Caco-2 (cell line): ENCODE results near the gene SLC7A14. TPM values are rescaled to one million over a fixed set of nuclear protein-coding genes. Genes with fewer than 3 reads are reported as not detected.

Experiments
- BruUV-seq: library from RNA; stranded (reverse); fragments of 400-500 nt; replicated peaks from 2 replicates; lab custom pipeline; 2021; lab: Mats Ljungman, UMichigan
- CTCF ChIA-PET: fragments of 300-600 bp; sonication (Branson Sonifier 250); formaldehyde crosslinking; loops from one replicate; lab custom pipeline; 2022; ENCODE audit warnings: antibody characterized with exemption; lab: Charles Lee
- POLR2A ChIA-PET: fragments of 300-600 bp; sonication (Branson Sonifier 250); formaldehyde crosslinking; loops from one replicate; lab custom pipeline; 2022; ENCODE audit warnings: antibody characterized with exemption; lab: Charles Lee
- DNase-seq, 2 experiments: peaks; one replicate each; pipeline versions ENCODE4 v3.0.0 to v3.0.0-alpha.2; 2020 to 2022
- H3K27me3 ChIP-seq: replicated peaks from 2 replicates; pipeline ENCODE4 v1.6.0; 2011; ENCODE audit warnings: low read length; ENCODE audit not compliant: control insufficient read depth, insufficient read depth
- H3K36me3 ChIP-seq: 2 replicates; pipeline ENCODE4 v1.5.1; 2011; ENCODE audit warnings: low read length; ENCODE audit not compliant: control insufficient read depth, insufficient read depth
- H3K4me1 ChIP-seq: fragments of 250-450 bp; sonication (Bioruptor Pico); 2 replicates; pipeline ENCODE4 v1.5.1; 2020; ENCODE audit warnings: mild to moderate bottlenecking
- H3K4me3 ChIP-seq: 2 replicates; pipeline ENCODE4 v1.5.1; 2011; ENCODE audit warnings: low read depth, mild to moderate bottlenecking, control low read depth, low read length
- H3K9me3 ChIP-seq: fragments of 250-450 bp; sonication (Bioruptor Pico); 2 replicates; pipeline ENCODE4 v1.5.1; 2020; ENCODE audit warnings: mild to moderate bottlenecking, moderate library complexity
- H3K27ac Mint-ChIP-seq: one replicate; pipeline ENCODE4 v1.8.0; 2022; ENCODE audit warnings: mixed read lengths; ENCODE audit not compliant: unreplicated experiment
- H3K27me3 Mint-ChIP-seq: one replicate; pipeline ENCODE4 v1.8.0; 2022; ENCODE audit warnings: mixed read lengths; ENCODE audit not compliant: insufficient read depth, unreplicated experiment
- H3K36me3 Mint-ChIP-seq: one replicate; pipeline ENCODE4 v1.8.0; 2022; ENCODE audit warnings: mild to moderate bottlenecking, mixed read lengths; ENCODE audit not compliant: insufficient read depth, unreplicated experiment
- H3K4me1 Mint-ChIP-seq: one replicate; pipeline ENCODE4 v1.8.0; 2022; ENCODE audit warnings: low read depth, mixed read lengths; ENCODE audit not compliant: unreplicated experiment
- H3K4me3 Mint-ChIP-seq: one replicate; pipeline ENCODE4 v1.8.0; 2022; ENCODE audit warnings: mild to moderate bottlenecking, moderate library complexity, mixed read lengths; ENCODE audit not compliant: unreplicated experiment
- H3K9me3 Mint-ChIP-seq: one replicate; pipeline ENCODE4 v1.8.0; 2022; ENCODE audit warnings: mixed read lengths; ENCODE audit not compliant: unreplicated experiment
- intact Hi-C: fragments of 100-400 bp; cut with micrococcal nuclease; formaldehyde crosslinking; loops from one replicate; pipeline ENCODE4 v1.10.0; 2022; ENCODE audit not compliant: unreplicated experiment
- total RNA-seq: library from RNA; stranded (reverse); gene quantifications from 2 replicates; pipeline ENCODE4 v1.2.3, GENCODE V29; 2022
- TF ChIP-seq, protein P1 (sequence below), 2 experiments: fragments of 200-600 bp in 1 of 2; IDR thresholded peaks; 1 replicate in 1 of 2; 2 replicates in 1 of 2; pipeline versions ENCODE4 v1.5.1 to v1.8.0; 2011 to 2022; ENCODE audit warnings: antibody characterized with exemption in 1 of 2, control low read depth in 1 of 2, inconsistent platforms in 1 of 2, low read depth in 1 of 2, low read length in 1 of 2, mild to moderate bottlenecking in 1 of 2, moderate library complexity in 1 of 2; ENCODE audit not compliant: insufficient read depth in 1 of 2, severe bottlenecking in 1 of 2, unreplicated experiment in 1 of 2

The SLC7A14 gene
- total RNA-seq, 1 experiment from 2014 or later = not detected

DNA sequence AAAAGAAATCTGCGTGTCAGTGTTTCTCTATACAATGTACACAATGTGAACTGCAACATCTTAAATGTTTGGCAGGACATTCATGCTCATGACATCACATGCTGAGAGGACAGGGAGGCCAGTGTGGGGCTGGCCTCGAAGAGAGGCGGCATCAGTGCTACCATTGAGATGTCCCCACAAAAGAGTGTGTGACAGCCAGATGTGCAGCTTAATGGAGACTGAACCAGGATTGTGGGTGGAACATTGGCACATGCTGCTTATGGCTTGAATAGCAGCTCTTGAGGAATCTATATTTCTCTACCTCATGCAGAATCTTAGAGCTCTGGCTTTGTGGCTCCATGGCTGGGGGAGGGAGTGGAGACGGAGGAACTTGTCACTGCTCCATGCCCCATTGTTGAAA, 148.7 kb downstream of the SLC7A14 start:
- Mint-ChIP-seq H3K27me3 (no peaks in the 10 kb centered on the region), H3K36me3 (no peaks in the 10 kb centered on the region), H3K4me1 (no peaks in the 10 kb centered on the region), H3K27ac (no peak overlapping the region), H3K4me3 (no peak overlapping the region), H3K9me3 (no peaks in the 10 kb centered on the region)
- Histone ChIP-seq H3K4me3 (no peak overlapping the region), H3K4me1 (no peaks in the 10 kb centered on the region), H3K9me3 (no peaks in the 10 kb centered on the region), H3K27me3 (no peaks in the 10 kb centered on the region), H3K36me3 (no peaks in the 10 kb centered on the region)
- ChIA-PET CTCF (no interaction called here), POLR2A (no interaction called here)
- DNase-seq = no peak
- no TSS peak for BruUV-seq
- TF ChIP-seq, protein P1, sequence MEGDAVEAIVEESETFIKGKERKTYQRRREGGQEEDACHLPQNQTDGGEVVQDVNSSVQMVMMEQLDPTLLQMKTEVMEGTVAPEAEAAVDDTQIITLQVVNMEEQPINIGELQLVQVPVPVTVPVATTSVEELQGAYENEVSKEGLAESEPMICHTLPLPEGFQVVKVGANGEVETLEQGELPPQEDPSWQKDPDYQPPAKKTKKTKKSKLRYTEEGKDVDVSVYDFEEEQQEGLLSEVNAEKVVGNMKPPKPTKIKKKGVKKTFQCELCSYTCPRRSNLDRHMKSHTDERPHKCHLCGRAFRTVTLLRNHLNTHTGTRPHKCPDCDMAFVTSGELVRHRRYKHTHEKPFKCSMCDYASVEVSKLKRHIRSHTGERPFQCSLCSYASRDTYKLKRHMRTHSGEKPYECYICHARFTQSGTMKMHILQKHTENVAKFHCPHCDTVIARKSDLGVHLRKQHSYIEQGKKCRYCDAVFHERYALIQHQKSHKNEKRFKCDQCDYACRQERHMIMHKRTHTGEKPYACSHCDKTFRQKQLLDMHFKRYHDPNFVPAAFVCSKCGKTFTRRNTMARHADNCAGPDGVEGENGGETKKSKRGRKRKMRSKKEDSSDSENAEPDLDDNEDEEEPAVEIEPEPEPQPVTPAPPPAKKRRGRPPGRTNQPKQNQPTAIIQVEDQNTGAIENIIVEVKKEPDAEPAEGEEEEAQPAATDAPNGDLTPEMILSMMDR (IDR thresholded peaks at IDR 0.05; ENCODE audit: insufficient read depth in 1 of 2, low read depth in 1 of 2, low read length in 1 of 2, severe bottlenecking in 1 of 2, unreplicated experiment in 1 of 2) = no peak
- intact Hi-C loops = no loop called here

GRCh38 chr3:170436697-170437096, 149.2 kb downstream of the SLC7A14 start:
- no peak for DNase-seq
- Histone ChIP-seq H3K27me3 (no peaks in the 10 kb centered on the region), H3K4me3 (no peak overlapping the region), H3K36me3 (no peaks in the 10 kb centered on the region), H3K9me3 (no peaks in the 10 kb centered on the region), H3K4me1 (no peaks in the 10 kb centered on the region)
- H3K4me1 Mint-ChIP-seq = no peaks in the 10 kb centered on the region
- H3K4me3 Mint-ChIP-seq = no peak overlapping the region
- no peak overlapping the region for H3K27ac Mint-ChIP-seq
- no TSS peak for BruUV-seq
- TF ChIP-seq, protein P1 (IDR thresholded peaks at IDR 0.05; ENCODE audit: insufficient read depth in 1 of 2, low read depth in 1 of 2, low read length in 1 of 2, severe bottlenecking in 1 of 2, unreplicated experiment in 1 of 2) = no peak
- no peaks in the 10 kb centered on the region for H3K27me3 Mint-ChIP-seq
- CTCF ChIA-PET = no interaction called here
- POLR2A ChIA-PET = no interaction called here
- intact Hi-C loops = no loop called here
- H3K9me3 Mint-ChIP-seq = no peaks in the 10 kb centered on the region
- H3K36me3 Mint-ChIP-seq = no peaks in the 10 kb centered on the region

DNA sequence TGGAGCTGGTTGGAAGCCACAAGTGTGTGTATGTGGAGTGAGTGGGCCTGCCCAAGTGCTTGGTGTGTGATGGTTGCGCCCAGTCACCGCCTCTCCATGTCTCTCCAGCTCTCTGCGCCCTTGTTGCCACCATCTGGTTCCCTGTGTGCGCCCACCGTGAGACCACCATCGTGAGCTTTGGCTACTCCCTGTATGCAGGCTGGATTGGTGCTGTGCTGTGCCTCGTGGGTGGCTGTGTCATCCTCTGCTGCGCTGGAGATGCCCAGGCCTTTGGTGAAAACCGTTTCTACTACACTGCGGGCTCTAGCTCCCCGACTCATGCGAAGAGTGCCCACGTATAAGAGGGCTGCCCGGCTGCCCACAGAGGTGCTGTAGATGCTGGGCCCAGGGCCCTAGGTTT, 153.5 kb downstream of the SLC7A14 start:
- no peaks in the 10 kb centered on the region for H3K4me1 ChIP-seq
- H3K9me3 ChIP-seq = no peaks in the 10 kb centered on the region
- ChIA-PET CTCF (no interaction called here), POLR2A (no interaction called here)
- H3K27me3 Mint-ChIP-seq = no peaks in the 10 kb centered on the region
- H3K27ac Mint-ChIP-seq = no peak overlapping the region
- H3K4me3 Mint-ChIP-seq = no peak overlapping the region
- H3K4me3 ChIP-seq = no peak overlapping the region
- no peaks in the 10 kb centered on the region for H3K9me3 Mint-ChIP-seq
- DNase-seq = no peak
- TF ChIP-seq, protein P1 (IDR thresholded peaks at IDR 0.05; ENCODE audit: insufficient read depth in 1 of 2, low read depth in 1 of 2, low read length in 1 of 2, severe bottlenecking in 1 of 2, unreplicated experiment in 1 of 2) = no peak
- intact Hi-C loops = no loop called here
- H3K36me3 ChIP-seq = no peaks in the 10 kb centered on the region
- H3K36me3 Mint-ChIP-seq = no peaks in the 10 kb centered on the region
- BruUV-seq = no TSS peak
- H3K4me1 Mint-ChIP-seq = no peaks in the 10 kb centered on the region
- no peaks in the 10 kb centered on the region for H3K27me3 ChIP-seq
